ENCODE data around the gene DPP6.

The DPP6 gene

DNA sequence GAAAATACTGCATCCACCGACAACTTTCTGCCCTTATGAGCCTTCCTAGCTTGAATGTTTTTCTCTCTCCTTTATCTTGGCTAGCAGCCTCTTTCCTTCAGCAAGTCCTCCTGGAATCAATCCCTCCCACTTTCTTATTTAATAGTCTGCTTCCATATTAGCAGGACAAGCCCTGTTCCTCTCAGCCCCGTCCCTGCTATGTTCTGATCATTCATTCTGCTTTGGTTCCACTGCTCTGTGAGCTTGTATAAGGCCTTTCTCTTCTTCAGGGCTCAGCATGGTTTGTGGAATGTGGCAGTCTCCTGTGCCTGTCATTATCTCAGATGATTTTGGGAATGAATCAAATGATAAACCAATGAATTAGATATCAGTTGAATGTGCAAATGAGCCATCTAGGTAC is 420.1 kb downstream of the DPP6 start:
- DNase-seq = no peak

DNA sequence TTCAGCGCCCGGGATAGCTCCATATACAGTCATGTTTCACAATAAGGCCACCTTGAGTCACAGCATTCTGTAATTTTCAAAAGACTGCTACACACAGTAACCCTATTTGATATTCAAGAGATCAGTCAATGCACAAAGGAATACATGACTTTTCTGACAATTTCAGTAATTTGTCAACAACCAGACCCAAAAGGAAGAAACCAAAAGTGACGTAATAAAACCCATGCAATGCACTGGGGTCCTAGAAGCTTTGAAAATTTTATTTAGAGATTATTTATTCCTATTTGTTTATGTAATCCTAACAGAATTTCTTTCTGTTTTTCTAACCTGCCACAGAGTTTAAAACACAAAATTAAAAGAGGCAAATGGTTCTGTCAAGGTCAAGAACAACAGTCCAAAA is 421.2 kb downstream of the DPP6 start:
- DNase-seq = no peak

DNA sequence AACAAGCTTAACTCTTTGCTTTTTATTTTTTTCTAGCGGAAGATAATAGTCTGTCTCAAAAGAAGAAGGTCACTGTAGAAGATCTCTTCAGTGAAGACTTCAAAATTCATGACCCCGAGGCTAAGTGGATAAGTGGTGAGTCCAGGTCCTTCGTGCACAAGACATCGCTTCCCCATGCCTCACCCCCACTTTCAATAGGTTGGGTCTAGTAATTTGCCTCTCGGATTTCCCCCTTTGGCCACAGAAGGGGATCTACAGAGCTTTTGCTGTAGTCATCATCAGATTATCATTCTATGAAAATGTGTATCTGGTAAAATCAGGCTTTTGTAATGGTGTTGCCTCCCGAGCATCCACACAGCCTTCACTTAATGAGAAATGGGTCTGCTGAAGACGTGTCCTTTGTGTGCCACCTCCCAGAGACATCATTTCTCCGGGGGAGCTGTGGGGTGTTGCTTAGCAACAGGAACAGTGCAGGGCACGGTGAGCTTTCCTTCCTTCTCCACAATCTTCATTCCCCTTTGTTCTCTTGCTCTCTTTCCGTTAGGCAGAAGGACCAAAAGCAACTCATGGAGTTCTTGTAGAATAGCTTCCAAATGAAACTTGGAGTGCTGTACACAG is 422.8 kb downstream of the DPP6 start:
- DNase-seq = no peak

DNA sequence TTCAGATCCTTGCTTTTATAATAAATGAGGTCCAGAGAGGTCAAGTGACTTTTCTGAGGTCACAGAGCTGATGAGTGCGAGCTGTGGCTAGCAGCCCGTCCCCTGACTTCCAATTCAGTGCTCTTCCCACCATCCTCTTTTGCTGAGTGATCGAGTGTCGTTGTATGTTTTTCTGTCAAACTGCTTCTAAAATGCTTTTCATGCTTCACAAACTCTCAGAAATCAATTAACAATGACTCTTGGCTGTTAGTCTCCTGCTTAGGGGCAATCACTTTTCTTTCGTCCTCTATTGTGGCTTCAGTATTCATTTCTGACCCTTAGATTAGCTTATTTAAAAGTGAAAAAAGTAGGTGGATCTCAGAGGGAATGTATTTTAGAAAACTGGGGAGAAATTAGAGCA is 423.7 kb downstream of the DPP6 start:
- DNase-seq = no peak

DNA sequence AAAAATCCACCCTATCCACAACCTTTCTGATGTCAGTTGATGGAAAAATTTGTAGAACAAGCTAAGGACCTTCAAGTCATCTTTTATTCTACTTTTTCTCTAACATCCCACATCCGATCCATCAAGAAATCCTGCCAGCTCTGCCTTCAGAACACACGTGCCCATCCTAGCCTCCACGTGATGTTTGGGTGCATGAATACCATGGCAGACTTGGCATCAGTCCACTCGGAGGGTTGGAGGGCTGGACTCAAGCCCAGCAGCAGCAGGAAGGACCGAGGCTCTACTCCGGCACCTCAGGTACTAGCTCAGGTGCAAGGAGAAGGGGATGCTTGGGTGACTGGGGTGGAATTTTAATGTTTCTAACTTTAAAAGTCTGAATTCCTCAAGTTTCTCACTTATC is 428.6 kb downstream of the DPP6 start:
- no peak for DNase-seq

DNA sequence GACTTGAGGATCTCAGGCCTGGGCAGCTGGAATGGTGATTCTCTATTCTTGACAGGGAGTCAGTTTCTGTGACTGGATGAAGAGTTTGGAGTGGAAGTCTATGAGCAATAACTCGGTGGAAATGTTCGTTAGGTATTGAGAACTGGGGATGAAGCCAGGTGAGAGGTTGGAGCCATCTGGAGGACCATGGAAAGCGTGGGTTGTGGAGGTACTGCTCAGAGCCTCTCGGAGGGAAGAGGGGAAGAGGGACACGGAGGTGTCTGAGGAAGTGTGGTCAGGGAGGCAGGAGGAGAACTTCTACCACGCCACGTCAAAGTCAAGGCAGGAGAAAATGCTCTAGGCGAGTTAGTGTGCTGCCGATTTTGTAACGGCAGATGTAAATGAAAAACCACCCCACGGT is 430.7 kb downstream of the DPP6 start:
- no peak for DNase-seq

DNA sequence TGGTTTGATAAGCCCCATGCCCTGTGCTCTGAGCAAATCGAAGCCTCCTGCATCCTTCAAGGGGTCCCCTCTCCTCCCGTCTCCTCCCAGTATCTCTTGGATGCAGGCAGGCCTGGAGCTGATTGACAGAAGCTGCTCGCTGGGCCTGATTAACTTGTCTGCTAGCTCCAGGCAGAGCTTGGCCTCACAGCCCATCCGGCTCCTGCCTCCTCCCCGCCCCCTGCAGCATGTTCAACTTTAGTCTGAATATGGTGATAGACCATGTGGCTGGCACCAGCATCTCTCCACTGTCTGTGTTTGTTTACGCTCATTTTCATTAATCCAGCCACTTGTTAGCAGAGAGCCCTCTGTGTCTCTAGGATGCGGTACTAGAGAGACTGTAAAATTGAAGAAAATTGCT is 432.2 kb downstream of the DPP6 start:
- DNase-seq = no peak

DNA sequence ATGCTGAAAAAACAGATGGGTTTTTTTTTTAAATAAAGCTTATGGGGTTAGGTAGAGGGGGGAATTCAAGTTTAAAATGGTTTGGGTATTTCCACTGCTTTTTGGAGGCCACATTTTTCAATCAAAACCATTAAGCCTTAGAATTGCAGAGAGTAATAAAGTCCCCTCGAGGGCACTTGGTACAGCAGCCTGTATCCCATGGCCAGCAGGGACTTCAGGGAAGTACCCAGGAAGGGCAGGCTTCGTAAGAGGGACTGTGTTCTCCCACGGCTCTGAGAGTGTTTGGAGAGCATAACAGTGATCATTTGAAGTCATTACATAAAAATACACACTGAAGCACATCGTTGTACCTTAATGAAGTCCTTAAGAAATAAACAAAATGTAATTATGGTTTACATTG is 432.7 kb downstream of the DPP6 start:
- DNase-seq = no peak

DNA sequence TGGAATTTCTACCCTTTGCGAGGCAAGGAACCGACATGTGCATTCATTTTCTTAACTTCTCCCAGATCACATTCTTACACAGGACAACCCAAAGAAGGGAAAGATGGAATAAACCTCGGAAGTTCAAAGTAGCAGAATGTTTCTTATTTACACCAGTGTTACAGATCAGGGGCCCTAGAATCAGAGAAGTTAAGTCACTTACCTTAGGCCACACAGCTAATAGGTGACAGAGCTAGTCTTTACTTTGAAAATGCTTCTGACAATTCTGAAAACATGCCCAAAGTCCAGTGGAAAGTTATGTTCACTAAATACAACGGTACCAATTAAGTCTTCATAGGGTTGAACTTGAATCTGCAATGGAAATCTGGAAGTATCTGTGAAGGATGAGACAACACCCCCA is 437.7 kb downstream of the DPP6 start:
- no peak for DNase-seq

DNA sequence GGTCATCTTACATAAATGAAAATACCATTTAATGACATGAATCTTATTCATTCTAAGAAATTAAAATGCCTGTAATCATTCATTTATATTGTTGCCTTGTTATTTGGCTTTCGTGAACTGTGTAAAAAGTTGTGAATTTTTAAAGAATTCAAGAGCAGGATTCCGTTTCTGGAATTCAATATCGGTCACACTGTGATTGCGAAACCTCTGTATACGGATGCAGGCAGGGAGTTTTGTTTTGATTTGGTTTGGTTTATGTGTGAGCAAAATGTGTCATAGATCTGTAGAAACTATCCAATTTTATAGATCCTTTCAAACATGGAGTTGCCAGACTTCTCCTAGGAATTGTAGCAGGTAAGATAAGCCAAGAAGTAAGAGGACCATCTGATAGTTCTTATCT is 441.4 kb downstream of the DPP6 start:
- no peak for DNase-seq

DNA sequence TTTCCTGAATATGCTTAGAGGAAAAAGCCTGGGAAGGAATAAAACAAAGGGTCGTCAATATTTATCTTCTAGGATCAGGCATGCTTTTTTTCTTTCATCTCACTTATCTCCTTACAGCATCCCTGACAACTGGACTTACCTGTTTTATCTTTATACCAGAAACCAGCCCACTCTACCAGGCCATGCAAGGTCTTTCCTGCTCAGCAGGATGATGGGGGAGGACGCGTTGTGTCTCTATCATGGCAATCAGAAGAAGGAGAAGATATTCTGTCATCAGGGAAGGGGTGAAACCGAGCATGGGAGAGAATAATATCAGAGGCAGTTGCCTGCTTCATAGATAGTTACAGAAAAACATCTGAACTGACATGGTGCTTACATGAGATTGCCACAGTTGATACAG is 445.6 kb downstream of the DPP6 start:
- DNase-seq = no peak

DNA sequence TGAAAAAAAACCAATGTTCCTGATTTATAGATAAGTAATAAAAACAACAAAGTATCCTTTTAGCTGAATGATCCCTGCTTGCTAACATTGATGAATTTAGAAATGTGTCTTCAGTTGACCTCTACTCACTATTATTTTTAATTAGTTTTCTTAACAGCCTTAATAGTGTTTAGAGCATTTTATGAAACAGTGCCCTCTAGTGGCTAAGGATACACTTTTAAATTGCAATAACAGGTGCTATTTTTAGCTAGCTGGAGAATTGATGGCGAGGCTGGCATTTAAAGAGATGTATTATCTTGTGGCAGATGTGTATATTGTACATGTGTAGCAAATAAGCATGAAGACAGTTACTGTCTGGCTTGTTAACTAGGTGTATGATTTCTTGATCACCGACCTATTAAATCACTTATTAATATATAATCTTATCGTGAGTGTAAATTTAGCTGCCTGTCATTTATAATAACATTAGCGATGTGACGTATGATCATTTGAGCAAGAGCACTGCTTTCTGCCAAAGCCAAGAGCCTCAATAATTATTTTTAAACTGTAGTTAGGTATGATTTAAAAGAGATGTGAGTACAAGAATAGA is 451.9 kb downstream of the DPP6 start:
- no peak for DNase-seq

DNA sequence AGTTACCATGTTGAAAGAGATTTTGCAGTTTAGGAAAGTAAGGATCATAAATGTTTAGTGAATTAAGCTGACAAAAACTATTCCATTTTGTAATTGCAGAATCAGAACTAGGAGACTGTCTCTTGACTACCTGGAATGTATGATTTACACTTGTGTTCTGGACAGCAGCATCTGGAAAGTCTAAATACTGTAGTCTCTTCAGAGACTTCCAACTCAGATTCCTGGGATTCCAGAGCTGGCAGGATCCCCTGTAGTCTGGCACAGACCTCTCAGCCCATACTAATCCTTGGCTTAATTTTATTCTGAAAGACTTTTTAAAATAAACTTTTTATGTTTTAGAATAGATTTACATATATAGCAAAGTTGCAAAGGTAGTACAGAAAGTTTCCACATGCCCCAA is 452.7 kb downstream of the DPP6 start:
- DNase-seq = no peak

DNA sequence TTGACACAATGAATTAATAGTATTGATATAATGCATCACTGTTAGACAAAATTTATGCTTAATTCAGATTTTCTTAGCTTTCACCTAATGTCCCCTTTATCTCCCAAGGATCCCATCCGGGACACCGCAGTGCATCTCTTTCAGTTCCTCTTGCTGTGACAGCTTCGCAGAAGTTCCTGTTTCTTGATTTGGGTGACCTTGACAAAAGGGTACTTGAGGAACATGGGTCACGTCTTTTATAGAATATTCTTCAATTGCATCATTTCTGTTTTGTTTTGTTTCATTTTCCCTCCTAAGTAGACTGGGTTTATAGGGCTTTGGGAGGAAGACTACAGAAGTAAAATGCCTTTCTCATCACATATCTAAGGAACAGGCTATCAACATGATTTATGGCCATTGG is 453.2 kb downstream of the DPP6 start:
- no peak for DNase-seq

DNA sequence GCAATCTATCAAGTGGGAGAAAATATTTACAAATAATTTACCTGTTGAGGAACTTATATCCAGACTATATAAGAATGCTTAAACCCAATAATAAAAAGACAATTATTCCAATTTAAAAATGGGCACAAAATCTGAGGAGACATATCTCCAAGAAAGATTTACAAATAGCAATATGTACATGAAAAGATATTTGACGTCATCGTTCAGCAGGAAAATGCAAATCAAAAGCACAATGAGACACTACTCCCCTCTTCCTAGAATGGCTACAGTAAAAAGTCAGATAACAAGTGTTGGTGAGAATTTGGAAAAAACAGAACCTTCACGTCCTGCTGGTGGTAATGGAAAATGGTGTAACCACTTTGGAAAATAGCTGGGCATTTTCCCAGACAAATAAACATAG is 457.0 kb downstream of the DPP6 start:
- no peak for DNase-seq

DNA sequence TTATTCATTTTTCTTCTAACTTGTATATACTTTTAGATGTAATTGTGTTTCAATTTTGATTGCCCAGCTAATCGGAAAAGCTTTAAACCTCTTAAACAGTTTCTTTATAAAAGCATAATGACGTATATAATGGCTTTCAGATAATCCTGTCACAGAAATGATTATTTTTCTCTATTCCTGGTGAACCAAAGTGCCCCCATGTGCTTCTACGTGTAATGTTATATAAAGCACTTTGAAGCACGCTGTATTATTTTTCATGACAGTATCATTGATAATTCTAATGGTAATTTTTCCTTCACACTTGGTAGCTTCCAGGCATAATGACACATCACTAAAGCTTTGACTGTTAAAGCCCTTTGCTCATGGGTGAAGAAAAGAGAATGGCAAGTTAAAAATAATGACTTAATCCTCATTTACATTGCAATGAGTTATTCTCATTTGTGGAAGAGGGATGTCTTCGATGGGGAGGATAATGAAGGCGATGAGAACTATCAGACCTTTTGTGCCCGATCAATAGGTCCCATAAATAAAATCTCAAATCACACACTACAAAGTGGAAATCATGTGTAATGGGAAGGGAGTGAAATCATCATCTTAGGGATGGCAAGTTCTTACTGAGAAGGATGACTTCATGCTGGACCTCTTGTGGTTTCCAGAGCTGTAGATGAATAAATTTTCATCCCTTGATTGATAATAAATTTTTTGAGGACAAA is 460.1 kb downstream of the DPP6 start:
- no peak for DNase-seq

DNA sequence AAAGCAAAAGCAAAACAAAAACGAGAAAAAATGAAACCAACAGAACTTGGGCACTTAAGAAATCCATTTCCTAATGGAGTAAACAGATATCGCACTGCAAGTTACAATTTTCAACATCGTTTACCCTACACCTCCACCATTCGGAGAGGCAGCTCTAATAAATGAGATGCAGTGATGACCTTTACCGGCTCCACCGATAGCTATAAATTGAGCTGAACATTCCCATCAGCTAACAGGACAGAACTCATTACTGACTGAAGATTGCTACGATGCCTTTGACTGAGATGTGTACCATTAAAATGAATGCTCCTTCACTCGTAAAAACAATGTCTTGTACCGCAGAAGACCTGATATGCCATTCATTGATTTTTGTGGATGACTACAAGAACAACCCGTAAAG is 465.6 kb downstream of the DPP6 start:
- DNase-seq = no peak

DNA sequence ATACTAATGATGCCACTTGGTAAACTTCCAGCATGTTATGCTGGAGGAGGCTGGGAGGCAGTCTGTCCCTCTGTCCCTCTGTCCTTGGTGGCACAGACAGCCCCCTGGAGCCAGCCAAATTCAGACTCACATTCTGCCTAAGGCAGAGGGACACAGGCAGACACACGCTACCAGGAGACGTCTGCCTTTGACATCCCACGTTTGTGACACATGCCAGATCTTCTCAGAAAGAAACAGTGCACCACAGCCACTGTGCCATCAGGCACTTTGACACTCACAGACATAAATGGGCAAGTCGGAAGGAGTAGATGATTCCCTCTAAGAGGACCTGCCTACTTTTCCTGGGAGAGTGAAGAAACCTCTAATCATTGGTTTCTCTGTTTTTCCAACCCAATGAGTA is 467.0 kb downstream of the DPP6 start:
- DNase-seq = no peak

DNA sequence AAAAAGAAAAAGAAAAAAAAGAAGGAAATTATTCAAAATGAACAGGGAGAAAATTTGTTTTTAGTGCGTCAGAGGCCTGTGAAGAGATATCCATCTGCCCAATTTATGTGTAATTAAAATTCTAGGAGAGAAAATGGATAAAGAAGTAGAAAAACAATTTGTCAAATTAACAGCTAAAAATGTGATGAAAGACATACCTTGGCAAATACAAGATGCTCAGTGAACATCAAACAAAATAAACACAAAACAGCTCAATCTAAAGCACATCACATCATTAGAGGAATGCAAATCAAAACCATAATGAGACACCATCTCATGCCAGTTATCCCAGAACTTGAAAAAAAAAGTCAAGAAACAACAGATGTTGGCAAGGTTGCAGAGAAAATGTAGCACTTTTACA is 477.9 kb downstream of the DPP6 start:
- DNase-seq = no peak

DNA sequence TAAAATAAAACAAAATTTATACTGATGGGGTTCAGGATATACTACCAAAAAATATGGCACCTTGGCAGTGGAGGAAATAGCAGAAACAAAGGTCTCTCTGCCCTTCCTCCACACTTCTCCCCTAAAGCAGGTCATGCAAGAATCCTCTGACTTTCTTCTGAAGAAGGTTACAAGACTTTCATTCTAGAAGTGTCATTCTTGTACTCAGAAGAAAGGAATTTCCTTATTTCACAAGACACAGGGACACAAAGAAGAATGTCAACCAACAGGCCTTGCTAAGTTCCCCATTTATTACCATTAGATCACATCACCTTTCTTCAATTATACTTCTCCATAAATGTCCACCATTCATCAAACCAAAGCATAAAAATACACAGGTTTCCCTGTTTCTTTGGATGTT is 480.6 kb downstream of the DPP6 start:
- no peak for DNase-seq

DNA sequence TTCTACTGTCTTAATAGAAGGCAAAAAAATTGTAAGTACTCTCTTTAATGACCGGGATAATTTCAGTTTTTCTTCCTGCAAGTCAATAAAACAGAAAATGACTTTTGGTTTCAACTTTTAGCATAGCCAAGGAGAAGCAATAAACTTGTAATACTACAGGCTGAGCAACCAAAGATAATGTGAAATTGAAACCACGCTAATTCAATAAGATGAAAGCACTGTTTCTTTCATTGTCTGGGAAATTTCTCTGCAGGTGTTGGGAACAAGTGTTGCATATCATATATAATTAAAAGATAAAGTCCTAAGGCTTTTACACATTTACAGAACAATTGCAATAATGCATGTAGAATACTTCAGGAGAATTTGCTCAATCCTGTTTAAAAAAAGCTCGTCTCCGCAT is 488.4 kb downstream of the DPP6 start:
- no peak for DNase-seq

DNA sequence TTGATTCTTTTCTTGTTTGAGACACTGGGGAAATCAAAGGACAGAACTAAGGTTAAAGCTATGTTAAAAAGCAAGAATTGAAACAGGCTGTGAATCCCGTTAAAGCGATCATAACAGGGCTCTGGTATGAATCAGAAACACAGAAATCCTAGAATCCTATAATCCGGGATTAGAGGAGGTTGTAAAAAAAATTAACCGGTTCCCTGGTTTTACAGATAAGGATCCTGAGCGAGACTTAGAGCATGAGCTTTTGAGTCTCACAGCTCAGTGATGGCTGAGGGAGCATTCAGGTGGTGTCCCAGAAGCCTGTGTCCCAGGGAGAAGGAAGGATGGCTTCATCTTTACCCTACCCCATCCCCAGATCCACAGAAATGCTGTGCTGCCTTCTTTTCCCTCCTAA is 489.4 kb downstream of the DPP6 start:
- no peak for DNase-seq

DNA sequence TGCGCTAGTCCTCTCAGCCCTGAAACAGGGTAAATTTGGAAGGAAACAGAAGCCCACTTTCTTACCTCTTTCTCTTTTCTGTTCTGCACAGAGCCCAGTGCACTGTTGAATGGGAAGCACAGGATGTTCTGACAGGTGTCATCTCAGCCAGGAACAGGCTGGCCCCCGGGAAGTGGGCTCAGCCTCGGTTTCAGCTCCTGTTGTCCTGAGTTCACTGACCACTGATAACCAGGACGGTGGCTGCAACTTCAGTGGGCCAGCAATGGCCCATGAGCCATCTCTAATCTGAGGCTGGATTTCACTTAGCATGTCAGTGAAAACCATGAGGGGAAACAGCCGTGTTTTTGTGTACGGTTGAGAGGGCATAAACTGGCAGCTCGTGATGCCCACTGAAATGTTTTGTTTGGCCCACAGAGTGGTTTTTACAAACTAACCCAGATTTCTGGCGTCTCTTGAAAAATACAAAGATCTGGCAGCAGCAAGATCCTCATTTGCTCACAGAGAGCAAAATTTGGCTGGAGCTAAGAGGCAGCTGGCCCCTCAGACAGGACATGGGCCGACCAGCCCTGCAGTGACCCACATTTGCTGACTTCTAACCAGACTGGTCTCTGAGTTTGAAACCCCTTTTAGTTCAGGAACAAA is 494.9 kb downstream of the DPP6 start:
- no peak for DNase-seq

DNA sequence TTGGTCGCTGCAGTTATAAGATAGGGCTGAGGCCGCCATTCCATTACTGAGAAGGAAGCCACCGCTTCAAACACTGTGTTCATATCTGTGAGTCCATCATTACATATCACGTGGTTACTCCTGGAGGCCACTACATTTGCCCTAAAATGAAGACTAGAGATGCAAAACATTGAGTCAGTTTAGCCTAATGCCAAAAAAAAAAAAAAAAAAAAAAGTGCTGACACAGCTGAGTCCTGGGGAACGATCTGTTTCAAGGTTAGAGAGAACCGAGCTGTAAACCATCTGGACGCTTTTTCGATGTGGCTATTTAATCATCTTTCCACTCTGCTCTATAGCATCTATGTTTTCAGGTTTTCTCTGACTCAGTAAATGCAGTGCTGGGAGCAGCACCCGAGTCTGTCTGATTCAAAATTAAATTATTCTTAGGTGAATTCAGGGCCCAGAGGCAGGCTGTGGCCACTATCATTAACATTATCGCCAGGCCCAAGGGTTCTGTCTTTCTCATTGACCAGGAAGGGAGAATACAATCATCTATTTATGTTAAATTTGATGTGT is 501.6 kb downstream of the DPP6 start:
- no peak for DNase-seq
